Measurements from ENCODE around the gene EXOC6B. TPM values are rescaled to one million over a fixed set of nuclear protein-coding genes. Genes with fewer than 3 reads are reported as not detected.

EXOC6B gene
- total and polyA plus RNA-seq, 2 donors from 2014 or later: 5.9 to 31.3 TPM

- Histone ChIP-seq H3K36me3 (ENCODE audit: control insufficient read depth in 2 of 3, insufficient read depth in 3 of 3, low read length in 3 of 3) (no peaks in the 10 kb centered on the region), H3K4me1 (ENCODE audit: control insufficient read depth in 2 of 3, insufficient read depth in 2 of 3, low read depth in 1 of 3, low read length in 3 of 3) (no peaks in the 10 kb centered on the region), H3K27me3 (ENCODE audit: control insufficient read depth, insufficient read depth, low read length) (no peaks in the 10 kb centered on the region), H3K9ac (ENCODE audit: low read length in 3 of 3) (no peak overlapping the region), H3K4me3 (ENCODE audit: low read length in 3 of 3) (no peak overlapping the region), H3K9me3 (ENCODE audit: control insufficient read depth in 2 of 3, insufficient read depth in 1 of 3, low read length in 3 of 3) (no peaks in the 10 kb centered on the region), H3K27ac (ENCODE audit: low read depth in 2 of 2, low read length in 2 of 2) (no peak overlapping the region)
- intact Hi-C loops (cut with DNase I): no loop called here
- FAIRE-seq (no peak), DNase-seq (no peak)
- no peak for TF ChIP-seq CTCF (IDR thresholded peaks at IDR 0.05; ENCODE audit: borderline replicate concordance, extremely low read depth, insufficient read depth)
Measured at GRCh38 chr2:72747344-72747743, 78.5 kb downstream of the EXOC6B start.

- no peaks in the 10 kb centered on the region for H3K9me3 ChIP-seq (ENCODE audit: control insufficient read depth in 2 of 3, insufficient read depth in 1 of 3, low read length in 3 of 3)
- peak in 2 of 5 donors; percentile 77 to 82 for DNase-seq
- peak; percentile 92 for FAIRE-seq
- H3K36me3 ChIP-seq (ENCODE audit: control insufficient read depth in 2 of 3, insufficient read depth in 3 of 3, low read length in 3 of 3): no peaks in the 10 kb centered on the region
- intact Hi-C loops (cut with DNase I): no loop called here
- no peak overlapping the region for H3K4me3 ChIP-seq (ENCODE audit: low read length in 3 of 3)
- no peak overlapping the region for H3K27ac ChIP-seq (ENCODE audit: low read depth in 2 of 2, low read length in 2 of 2)
- H3K27me3 ChIP-seq (ENCODE audit: control insufficient read depth, insufficient read depth, low read length): no peaks in the 10 kb centered on the region
- peak; percentile 62 for TF ChIP-seq CTCF (IDR thresholded peaks at IDR 0.05; ENCODE audit: borderline replicate concordance, extremely low read depth, insufficient read depth)
- peak overlapping the region in 1 of 3 donors; percentile 20 for H3K9ac ChIP-seq (ENCODE audit: low read length in 3 of 3)
- H3K4me1 ChIP-seq (ENCODE audit: control insufficient read depth in 2 of 3, insufficient read depth in 2 of 3, low read depth in 1 of 3, low read length in 3 of 3): no peaks in the 10 kb centered on the region
Measured at GRCh38 chr2:72745679-72746368, 80.0 kb downstream of the EXOC6B start.

GRCh38 chr2:72744049-72744448 is 81.8 kb downstream of the EXOC6B start:
- Histone ChIP-seq H3K9me3 (ENCODE audit: control insufficient read depth in 2 of 3, insufficient read depth in 1 of 3, low read length in 3 of 3) (no peaks in the 10 kb centered on the region), H3K27me3 (ENCODE audit: control insufficient read depth, insufficient read depth, low read length) (no peaks in the 10 kb centered on the region), H3K36me3 (ENCODE audit: control insufficient read depth in 2 of 3, insufficient read depth in 3 of 3, low read length in 3 of 3) (no peaks in the 10 kb centered on the region), H3K4me3 (ENCODE audit: low read length in 3 of 3) (no peak overlapping the region), H3K9ac (ENCODE audit: low read length in 3 of 3) (no peak overlapping the region), H3K27ac (ENCODE audit: low read depth in 2 of 2, low read length in 2 of 2) (no peak overlapping the region), H3K4me1 (ENCODE audit: control insufficient read depth in 2 of 3, insufficient read depth in 2 of 3, low read depth in 1 of 3, low read length in 3 of 3) (no peaks in the 10 kb centered on the region)
- intact Hi-C loops (cut with DNase I): no loop called here
- DNase-seq (no peak), FAIRE-seq (no peak)
- TF ChIP-seq CTCF (IDR thresholded peaks at IDR 0.05; ENCODE audit: borderline replicate concordance, extremely low read depth, insufficient read depth): no peak

- Histone ChIP-seq H3K27me3 (ENCODE audit: control insufficient read depth, insufficient read depth, low read length) (no peaks in the 10 kb centered on the region), H3K9me3 (ENCODE audit: control insufficient read depth in 2 of 3, insufficient read depth in 1 of 3, low read length in 3 of 3) (no peaks in the 10 kb centered on the region), H3K4me3 (ENCODE audit: low read length in 3 of 3) (no peak overlapping the region), H3K36me3 (ENCODE audit: control insufficient read depth in 2 of 3, insufficient read depth in 3 of 3, low read length in 3 of 3) (no peaks in the 10 kb centered on the region), H3K4me1 (ENCODE audit: control insufficient read depth in 2 of 3, insufficient read depth in 2 of 3, low read depth in 1 of 3, low read length in 3 of 3) (no peaks in the 10 kb centered on the region), H3K9ac (ENCODE audit: low read length in 3 of 3) (no peak overlapping the region), H3K27ac (ENCODE audit: low read depth in 2 of 2, low read length in 2 of 2) (no peak overlapping the region)
- TF ChIP-seq CTCF (IDR thresholded peaks at IDR 0.05; ENCODE audit: borderline replicate concordance, extremely low read depth, insufficient read depth): no peak
- intact Hi-C loops (cut with DNase I): no loop called here
- DNase-seq (no peak), FAIRE-seq (no peak)
Measured at GRCh38 chr2:72743481-72743880, 82.4 kb downstream of the EXOC6B start.
